Activated naive CD8-positive, alpha-beta T cell treated with anti-CD3 and anti-CD28 coated beads, Interleukin-2, amount 50 U/mL, for 24 hours (primary cell): Measurements from ENCODE around the gene HAUS8.
"Not testable (repeated sequence)": the region's sequence is repeated elsewhere in the genome, so short reads cannot be mapped to it uniquely, and the experiment has no call there.

ENCODE experiments used
- ATAC-seq: fragments of 150-1000 bp; cut with Tn5 transposase; one replicate; pipeline ENCODE4 v1.10.0; 2021
- DNase-seq: peaks from one replicate; pipeline ENCODE4 v3.0.0; 2021
- H3K27ac Mint-ChIP-seq: one replicate; pipeline ENCODE4 v1.8.0; 2021; ENCODE audit warnings: mild to moderate bottlenecking, mixed read lengths
- H3K27me3 Mint-ChIP-seq: one replicate; pipeline ENCODE4 v1.8.0; 2021; ENCODE audit warnings: mixed read lengths
- H3K36me3 Mint-ChIP-seq: one replicate; pipeline ENCODE4 v1.8.0; 2021; ENCODE audit warnings: low read depth, mixed read lengths
- H3K4me1 Mint-ChIP-seq: one replicate; pipeline ENCODE4 v1.8.0; 2021; ENCODE audit warnings: mixed read lengths
- H3K4me3 Mint-ChIP-seq: one replicate; pipeline ENCODE4 v1.8.0; 2021; ENCODE audit warnings: mild to moderate bottlenecking, moderate library complexity, mixed read lengths
- H3K9me3 Mint-ChIP-seq: one replicate; pipeline ENCODE4 v1.8.0; 2021; ENCODE audit warnings: mixed read lengths

Gene HAUS8

DNA sequence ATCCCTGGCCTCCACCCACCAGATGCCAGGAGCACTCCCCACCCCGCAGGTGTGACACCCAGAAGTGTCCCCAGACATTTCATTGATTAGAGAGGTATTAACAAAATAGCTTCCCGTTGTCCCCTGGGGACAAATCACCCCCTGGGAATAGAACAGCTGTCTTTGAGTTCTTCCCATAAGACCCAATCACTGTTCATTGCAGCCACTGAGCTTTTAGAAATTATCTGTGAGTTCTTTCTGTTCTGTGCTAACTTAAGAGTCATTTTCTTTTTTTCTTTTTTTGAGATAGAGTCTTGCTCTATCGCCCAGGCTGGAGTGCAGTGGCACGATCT, 33.2 kb upstream of the HAUS8 start:
- H3K4me3 Mint-ChIP-seq, result no peak overlapping the region
- H3K36me3 Mint-ChIP-seq, result peaks cover 19% of the 10 kb centered on the region
- H3K27ac Mint-ChIP-seq, result no peak overlapping the region
- H3K9me3 Mint-ChIP-seq, result no peaks in the 10 kb centered on the region
- no peaks in the 10 kb centered on the region for H3K27me3 Mint-ChIP-seq
- H3K4me1 Mint-ChIP-seq, result peaks cover 49% of the 10 kb centered on the region
- ATAC-seq, result no peak
- no peak for DNase-seq

GRCh38 chr19:17107546-17108452, 32.5 kb upstream of the HAUS8 start:
- Mint-ChIP-seq H3K27me3 (no peaks in the 10 kb centered on the region), H3K9me3 (no peaks in the 10 kb centered on the region), H3K27ac (no peak overlapping the region), H3K4me1 (peaks cover 51% of the 10 kb centered on the region), H3K36me3 (peaks cover 23% of the 10 kb centered on the region), H3K4me3 (no peak overlapping the region)
- DNase-seq, result peak; percentile 21
- ATAC-seq, result peak; percentile 68

GRCh38 chr19:17106964-17107363, 31.7 kb upstream of the HAUS8 start:
- not testable (repeated sequence) for H3K27ac Mint-ChIP-seq, H3K4me3 Mint-ChIP-seq, DNase-seq, H3K9me3 Mint-ChIP-seq, H3K27me3 Mint-ChIP-seq, ATAC-seq
- H3K4me1 Mint-ChIP-seq, result peaks cover 51% of the 10 kb centered on the region
- peaks cover 31% of the 10 kb centered on the region for H3K36me3 Mint-ChIP-seq

DNA sequence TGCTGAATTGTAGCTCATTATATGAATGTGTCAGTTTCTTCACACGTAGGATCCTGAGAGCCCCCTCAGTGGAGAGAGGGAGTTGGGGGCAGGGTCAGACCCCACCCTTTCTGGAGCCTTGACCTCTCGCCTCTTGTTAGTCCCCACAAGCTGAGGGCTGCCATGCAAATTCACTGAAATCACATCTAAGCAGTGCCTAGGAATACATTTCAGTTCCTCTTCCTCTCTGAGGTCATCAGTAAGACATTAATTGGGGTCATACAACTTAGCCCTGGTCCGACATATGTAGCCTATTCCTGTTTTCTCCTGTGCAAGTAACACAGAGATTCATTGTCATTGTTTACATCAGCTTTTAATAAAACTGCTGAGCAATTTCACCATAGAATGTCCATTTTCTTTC, 30.3 kb upstream of the HAUS8 start:
- no peaks in the 10 kb centered on the region for H3K9me3 Mint-ChIP-seq
- no peak overlapping the region for H3K4me3 Mint-ChIP-seq
- peaks cover 44% of the 10 kb centered on the region for H3K4me1 Mint-ChIP-seq
- H3K36me3 Mint-ChIP-seq, result peaks cover 30% of the 10 kb centered on the region
- ATAC-seq (no peak), DNase-seq (no peak)
- no peaks in the 10 kb centered on the region for H3K27me3 Mint-ChIP-seq
- H3K27ac Mint-ChIP-seq, result no peak overlapping the region

DNA sequence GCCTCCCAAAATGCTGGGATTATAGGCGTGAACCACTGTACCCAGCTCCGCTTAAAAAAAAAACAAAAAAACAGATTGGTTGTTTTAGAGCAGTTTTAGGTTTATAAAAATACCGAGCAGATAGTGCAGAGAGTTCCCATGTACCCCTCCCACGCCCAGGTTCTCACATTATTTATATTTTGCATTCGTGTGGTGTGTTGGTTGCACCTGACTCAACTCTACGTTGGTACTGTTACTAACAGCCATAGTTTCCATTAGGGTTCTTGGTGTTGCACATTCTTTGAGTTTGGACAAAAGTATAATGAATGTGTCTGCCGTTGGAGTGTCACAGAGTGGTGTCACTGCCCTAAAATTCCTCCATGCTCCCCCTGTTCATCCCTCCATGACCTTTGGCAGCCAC, 29.4 kb upstream of the HAUS8 start:
- no peak for ATAC-seq
- DNase-seq, result no peak
- no peaks in the 10 kb centered on the region for H3K9me3 Mint-ChIP-seq
- peaks cover 30% of the 10 kb centered on the region for H3K36me3 Mint-ChIP-seq
- no peak overlapping the region for H3K4me3 Mint-ChIP-seq
- H3K27ac Mint-ChIP-seq, result no peak overlapping the region
- H3K27me3 Mint-ChIP-seq, result no peaks in the 10 kb centered on the region
- peaks cover 37% of the 10 kb centered on the region for H3K4me1 Mint-ChIP-seq

GRCh38 chr19:17103177-17103576, 27.9 kb upstream of the HAUS8 start:
- H3K36me3 Mint-ChIP-seq, result peaks cover 27% of the 10 kb centered on the region
- DNase-seq (peak; percentile 33), ATAC-seq (no peak)
- H3K27ac Mint-ChIP-seq, result no peak overlapping the region
- H3K9me3 Mint-ChIP-seq, result no peaks in the 10 kb centered on the region
- H3K27me3 Mint-ChIP-seq, result no peaks in the 10 kb centered on the region
- no peak overlapping the region for H3K4me3 Mint-ChIP-seq
- H3K4me1 Mint-ChIP-seq, result peaks cover 30% of the 10 kb centered on the region

DNA sequence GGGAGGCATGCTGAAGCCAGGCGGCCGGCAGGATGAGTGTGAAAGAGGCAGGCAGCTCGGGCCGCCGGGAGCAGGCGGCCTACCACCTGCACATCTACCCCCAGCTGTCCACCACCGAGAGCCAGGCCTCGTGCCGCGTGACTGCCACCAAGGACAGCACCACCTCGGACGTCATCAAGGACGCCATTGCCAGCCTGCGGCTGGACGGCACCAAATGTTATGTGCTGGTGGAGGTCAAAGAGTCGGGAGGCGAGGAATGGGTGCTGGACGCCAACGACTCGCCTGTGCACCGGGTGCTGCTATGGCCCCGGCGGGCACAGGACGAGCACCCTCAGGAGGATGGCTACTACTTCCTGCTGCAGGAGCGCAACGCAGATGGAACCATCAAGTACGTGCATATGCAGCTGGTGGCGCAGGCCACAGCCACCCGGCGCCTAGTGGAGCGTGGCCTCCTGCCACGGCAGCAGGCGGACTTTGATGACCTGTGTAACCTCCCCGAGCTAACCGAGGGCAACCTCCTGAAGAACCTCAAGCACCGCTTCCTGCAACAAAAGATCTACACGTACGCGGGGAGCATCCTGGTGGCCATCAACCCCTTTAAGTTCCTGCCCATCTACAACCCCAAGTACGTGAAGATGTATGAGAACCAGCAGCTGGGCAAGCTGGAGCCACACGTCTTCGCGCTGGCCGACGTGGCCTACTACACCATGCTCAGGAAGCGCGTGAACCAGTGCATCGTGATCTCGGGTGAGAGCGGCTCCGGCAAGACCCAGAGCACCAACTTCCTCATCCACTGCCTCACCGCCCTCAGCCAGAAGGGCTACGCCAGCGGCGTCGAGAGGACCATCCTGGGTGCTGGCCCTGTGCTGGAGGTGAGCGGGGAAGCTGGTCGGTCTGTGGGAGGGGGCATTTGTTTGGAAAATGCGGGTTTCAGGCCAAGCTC, 26.7 kb upstream of the HAUS8 start:
- H3K27ac Mint-ChIP-seq, result no peak overlapping the region
- H3K36me3 Mint-ChIP-seq, result peaks cover 24% of the 10 kb centered on the region
- no peaks in the 10 kb centered on the region for H3K9me3 Mint-ChIP-seq
- no peak overlapping the region for H3K4me3 Mint-ChIP-seq
- DNase-seq (no peak), ATAC-seq (no peak)
- H3K27me3 Mint-ChIP-seq, result no peaks in the 10 kb centered on the region
- H3K4me1 Mint-ChIP-seq, result peaks cover 23% of the 10 kb centered on the region

DNA sequence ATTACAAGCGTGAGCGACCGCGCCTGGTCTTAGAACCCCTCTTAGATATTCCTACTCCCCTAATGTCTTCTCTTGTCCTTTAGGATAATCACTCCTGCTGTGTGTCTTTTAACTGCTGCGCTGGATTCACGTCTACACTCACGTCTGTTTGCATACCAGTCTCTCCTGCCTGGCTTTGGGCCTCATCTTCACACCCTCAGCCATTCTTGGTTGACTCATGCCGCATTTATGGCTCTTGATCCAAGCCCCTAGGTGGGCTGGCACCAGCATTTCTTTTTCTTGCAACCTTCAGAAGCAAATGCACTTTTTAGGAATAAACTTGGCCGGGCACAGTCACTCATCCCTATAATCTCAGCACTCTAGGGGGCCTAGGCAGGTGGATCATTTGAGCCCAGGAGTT, 23.1 kb upstream of the HAUS8 start:
- H3K36me3 Mint-ChIP-seq, result peaks cover 29% of the 10 kb centered on the region
- ATAC-seq, result no peak
- H3K4me3 Mint-ChIP-seq, result no peak overlapping the region
- DNase-seq, result no peak
- H3K27me3 Mint-ChIP-seq, result no peaks in the 10 kb centered on the region
- no peaks in the 10 kb centered on the region for H3K9me3 Mint-ChIP-seq
- no peak overlapping the region for H3K27ac Mint-ChIP-seq
- peaks cover 21% of the 10 kb centered on the region for H3K4me1 Mint-ChIP-seq

- peaks cover 22% of the 10 kb centered on the region for H3K36me3 Mint-ChIP-seq
- no peak overlapping the region for H3K27ac Mint-ChIP-seq
- H3K4me3 Mint-ChIP-seq, result no peak overlapping the region
- H3K9me3 Mint-ChIP-seq, result no peaks in the 10 kb centered on the region
- DNase-seq, result no peak
- no peaks in the 10 kb centered on the region for H3K27me3 Mint-ChIP-seq
- ATAC-seq, result no peak
- H3K4me1 Mint-ChIP-seq, result peaks cover 21% of the 10 kb centered on the region
Observed at GRCh38 chr19:17097593-17098126, 22.4 kb upstream of the HAUS8 start.

DNA sequence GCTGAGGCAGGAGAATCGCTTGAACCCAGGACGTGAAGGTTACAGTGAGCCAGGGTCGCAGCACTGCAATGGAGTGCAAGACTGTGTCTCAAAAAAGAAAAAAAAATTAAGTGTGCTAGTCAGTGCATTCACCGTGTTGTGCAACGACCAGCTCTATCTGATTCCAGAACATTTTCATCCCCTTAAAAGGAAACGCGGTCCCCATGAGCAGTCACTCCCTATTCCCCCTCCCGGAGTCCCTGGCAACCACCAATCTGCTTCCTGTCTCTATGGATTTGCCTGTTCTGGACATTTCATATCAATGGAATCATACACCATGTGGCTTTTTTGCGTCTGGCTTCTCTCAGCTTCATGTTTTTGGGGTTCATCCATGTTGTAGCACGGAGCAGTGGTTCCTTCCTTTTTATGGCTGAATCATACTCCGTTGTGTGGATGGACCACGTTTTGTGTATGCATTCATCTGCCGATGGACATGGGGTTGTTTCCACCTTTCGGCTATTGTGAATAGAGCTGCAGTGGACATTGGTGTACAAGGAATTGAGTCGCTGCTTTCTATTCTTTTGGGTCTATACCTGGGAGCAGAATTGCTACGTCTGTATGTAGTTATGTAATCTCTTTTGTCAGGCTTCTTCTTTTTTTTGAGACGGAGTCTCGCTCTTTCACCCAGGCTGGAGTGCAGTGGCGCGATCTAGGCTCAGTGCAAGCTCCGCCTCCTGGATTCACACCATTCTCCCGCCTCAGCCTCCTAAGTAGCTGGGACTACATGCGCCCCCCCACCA, 20.1 kb upstream of the HAUS8 start:
- no peaks in the 10 kb centered on the region for H3K27me3 Mint-ChIP-seq
- no peak overlapping the region for H3K4me3 Mint-ChIP-seq
- no peak for DNase-seq
- no peak overlapping the region for H3K27ac Mint-ChIP-seq
- peaks cover 11% of the 10 kb centered on the region for H3K36me3 Mint-ChIP-seq
- no peaks in the 10 kb centered on the region for H3K9me3 Mint-ChIP-seq
- ATAC-seq, result no peak
- H3K4me1 Mint-ChIP-seq, result peaks cover 33% of the 10 kb centered on the region

DNA sequence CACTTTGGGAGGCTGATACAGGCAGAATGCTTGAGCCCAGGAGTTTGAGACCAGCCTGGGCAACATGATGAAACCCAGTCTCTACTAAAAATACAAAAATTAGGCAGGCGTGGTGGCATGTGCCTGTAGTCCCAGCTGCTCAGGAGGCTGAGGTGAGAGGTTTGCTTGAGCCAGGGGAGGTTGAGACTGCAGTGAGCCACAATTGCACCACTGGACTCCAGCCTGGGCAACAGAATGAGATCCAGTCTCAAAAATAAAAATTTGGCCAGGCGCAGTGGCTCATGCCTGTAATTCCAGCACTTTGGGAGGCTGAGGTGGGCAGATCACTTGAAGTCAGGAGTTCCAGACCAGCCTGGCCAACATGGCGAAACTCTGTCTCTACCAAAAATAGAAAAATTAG, 19.4 kb upstream of the HAUS8 start:
- ATAC-seq, H3K27me3 Mint-ChIP-seq, H3K9me3 Mint-ChIP-seq, H3K4me3 Mint-ChIP-seq, DNase-seq, H3K27ac Mint-ChIP-seq: not testable (repeated sequence)
- H3K36me3 Mint-ChIP-seq, result peaks cover 13% of the 10 kb centered on the region
- peaks cover 39% of the 10 kb centered on the region for H3K4me1 Mint-ChIP-seq

DNA sequence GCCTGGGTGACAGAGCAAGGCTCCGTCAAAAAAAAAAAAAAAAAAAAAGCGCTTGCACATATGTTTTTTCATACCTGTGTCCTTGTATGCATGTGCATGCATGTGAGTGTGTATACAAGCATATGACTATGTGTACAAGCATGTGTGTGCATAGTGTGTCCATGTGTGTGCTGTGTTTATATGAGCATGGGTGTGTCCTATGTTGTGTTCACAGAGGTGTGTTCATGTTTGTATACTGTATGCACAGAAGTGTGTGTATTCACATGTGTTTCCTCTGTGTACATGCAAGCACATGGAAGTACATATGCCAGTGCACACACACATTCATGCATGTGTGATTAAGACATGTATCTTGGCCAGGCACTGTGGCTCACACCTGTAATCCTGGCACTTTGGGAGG, 17.4 kb upstream of the HAUS8 start:
- ATAC-seq, result no peak
- Mint-ChIP-seq H3K4me1 (peaks cover 44% of the 10 kb centered on the region), H3K9me3 (no peaks in the 10 kb centered on the region)

GRCh38 chr19:17091758-17092333, 16.6 kb upstream of the HAUS8 start:
- Mint-ChIP-seq H3K36me3 (peaks cover 12% of the 10 kb centered on the region), H3K27ac (no peak overlapping the region), H3K4me3 (no peak overlapping the region), H3K27me3 (no peaks in the 10 kb centered on the region), H3K9me3 (no peaks in the 10 kb centered on the region), H3K4me1 (peaks cover 44% of the 10 kb centered on the region)
- peak; percentile 37 for ATAC-seq
- no peak for DNase-seq

More for the DNA sequence above, 17.4 kb upstream of the HAUS8 start:
- H3K4me3 Mint-ChIP-seq, result no peak overlapping the region
- no peaks in the 10 kb centered on the region for H3K27me3 Mint-ChIP-seq
- H3K27ac Mint-ChIP-seq, result no peak overlapping the region
- DNase-seq, result no peak
- peaks cover 10% of the 10 kb centered on the region for H3K36me3 Mint-ChIP-seq

- peak overlapping the region; percentile 23 for H3K27ac Mint-ChIP-seq
- H3K27me3 Mint-ChIP-seq, result no peaks in the 10 kb centered on the region
- DNase-seq (no peak), ATAC-seq (peak; percentile 84)
- peaks cover 12% of the 10 kb centered on the region for H3K36me3 Mint-ChIP-seq
- peak overlapping the region; percentile 1 for H3K4me3 Mint-ChIP-seq
- H3K4me1 Mint-ChIP-seq, result peaks cover 43% of the 10 kb centered on the region
- H3K9me3 Mint-ChIP-seq, result no peaks in the 10 kb centered on the region
Observed at GRCh38 chr19:17090583-17090982, 15.3 kb upstream of the HAUS8 start.
